ENCODE results near the gene FBXO5.

Gene FBXO5

GRCh38 chr6:152950240-152950639, 32.6 kb downstream of the FBXO5 start:
- no peak for DNase-seq (ENCODE audit: low read depth)

DNA sequence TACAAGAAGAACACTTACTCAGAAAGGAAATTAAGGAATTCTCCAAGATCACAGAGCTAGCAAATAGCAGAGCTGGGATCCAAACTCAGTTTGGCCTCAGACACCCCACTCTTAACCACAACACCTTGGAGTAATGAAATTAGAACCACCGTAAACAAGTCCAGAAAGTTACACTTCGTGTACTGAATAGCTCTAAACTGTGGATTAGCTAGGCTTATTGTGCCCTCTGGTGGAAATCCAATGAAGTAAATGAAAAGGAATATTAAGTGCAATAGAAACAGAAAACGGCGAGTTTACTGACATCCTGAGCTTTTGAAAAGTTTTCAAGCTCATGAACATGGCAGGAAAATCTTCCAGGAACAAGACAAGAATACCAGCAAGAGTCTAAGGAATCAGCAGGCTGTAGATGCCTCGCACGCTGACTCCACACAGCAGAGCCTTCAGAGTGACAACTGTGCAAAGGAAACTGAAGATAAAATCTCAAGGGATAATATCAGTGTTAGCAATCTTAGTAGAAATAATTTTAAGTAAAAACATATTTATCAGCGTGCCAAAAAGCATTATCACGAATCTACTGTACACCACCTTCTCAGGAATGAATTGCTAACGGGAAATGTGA, 34.6 kb downstream of the FBXO5 start:
- peak; percentile 14 for DNase-seq (ENCODE audit: low read depth)

GRCh38 chr6:152946995-152947394, 35.8 kb downstream of the FBXO5 start:
- DNase-seq (ENCODE audit: low read depth) = no peak

- no peak for DNase-seq (ENCODE audit: low read depth)
These were observed 36.4 kb downstream of the FBXO5 start for GRCh38 chr6:152946484-152946883.

GRCh38 chr6:152943260-152943897, 39.5 kb downstream of the FBXO5 start:
- DNase-seq (ENCODE audit: low read depth) = no peak

DNA sequence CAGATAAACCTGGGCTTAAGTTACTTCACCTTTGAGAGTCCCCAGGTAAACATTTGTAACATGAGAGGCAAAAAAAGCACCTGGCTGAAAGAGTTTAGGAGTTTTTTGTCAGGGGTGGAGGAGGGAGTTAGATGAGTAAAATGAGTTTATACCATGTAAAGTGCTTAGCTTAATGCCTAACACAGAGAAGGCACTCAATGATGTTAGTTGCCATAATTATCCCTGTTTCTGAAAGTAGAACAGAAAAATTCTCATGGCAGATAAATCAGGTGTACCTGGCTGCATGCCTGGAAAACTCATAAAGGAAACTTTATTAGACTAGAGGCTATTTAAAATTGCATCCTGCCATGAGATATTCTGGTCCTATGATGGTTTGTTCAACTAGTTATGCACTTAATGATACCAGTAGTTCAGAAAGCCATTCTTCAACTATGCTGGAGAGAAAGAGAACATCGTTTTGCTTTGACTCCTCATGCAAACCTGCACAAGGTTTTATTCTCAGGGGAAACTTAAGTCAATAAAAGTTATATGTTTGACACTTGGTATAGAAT, 40.4 kb downstream of the FBXO5 start:
- DNase-seq (ENCODE audit: low read depth) = no peak

DNA sequence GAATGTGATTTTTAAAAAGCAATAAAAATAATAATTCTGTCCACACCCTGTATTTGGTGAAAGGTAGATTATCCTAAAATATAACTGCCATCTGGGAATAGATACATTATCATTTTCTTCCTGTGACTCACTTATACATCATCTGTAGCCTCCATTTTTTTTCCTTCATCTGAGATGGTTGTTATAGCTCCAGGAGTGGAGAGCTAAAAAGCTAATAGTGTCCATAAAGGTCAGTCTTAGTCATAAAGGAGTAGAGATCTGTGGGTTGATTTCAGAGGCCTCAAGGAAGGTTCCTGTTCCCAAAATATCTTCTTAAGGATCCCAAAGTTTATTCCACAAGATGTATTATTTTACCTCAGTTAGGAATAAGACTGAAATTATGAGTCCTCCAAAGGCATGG, 41.1 kb downstream of the FBXO5 start:
- DNase-seq (ENCODE audit: low read depth) = no peak

- DNase-seq (ENCODE audit: low read depth) = no peak
These were observed 50.0 kb downstream of the FBXO5 start for GRCh38 chr6:152932865-152933264.

DNA sequence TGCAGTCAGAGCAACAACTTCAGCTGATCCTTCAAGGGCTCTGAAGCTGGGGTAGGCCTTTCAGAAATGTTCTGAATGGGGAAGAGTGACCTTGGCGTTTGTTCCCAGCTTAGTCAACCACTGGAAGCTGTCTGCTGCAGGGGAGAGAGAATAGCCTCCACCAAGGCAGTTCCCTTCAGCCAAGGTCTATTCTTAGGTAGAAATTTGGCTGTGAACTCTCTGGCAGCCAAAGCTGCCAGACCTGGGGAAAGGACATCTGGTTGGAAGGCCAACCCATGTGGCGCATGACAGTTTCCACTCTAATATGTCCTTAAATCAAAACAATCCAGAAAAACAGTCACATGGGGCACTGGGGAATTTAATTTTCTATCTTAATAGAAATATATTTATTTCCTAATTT, 60.1 kb downstream of the FBXO5 start:
- no peak for DNase-seq (ENCODE audit: low read depth)

All from GM04504 (cell line).